ENCODE data around the gene MYL9. TPM values are rescaled to one million over a fixed set of nuclear protein-coding genes. Genes with fewer than 3 reads are reported as not detected.

The MYL9 gene
- total and polyA plus RNA-seq, 4 donors: 0.98 to 27.0 (median 7.6) TPM

DNA sequence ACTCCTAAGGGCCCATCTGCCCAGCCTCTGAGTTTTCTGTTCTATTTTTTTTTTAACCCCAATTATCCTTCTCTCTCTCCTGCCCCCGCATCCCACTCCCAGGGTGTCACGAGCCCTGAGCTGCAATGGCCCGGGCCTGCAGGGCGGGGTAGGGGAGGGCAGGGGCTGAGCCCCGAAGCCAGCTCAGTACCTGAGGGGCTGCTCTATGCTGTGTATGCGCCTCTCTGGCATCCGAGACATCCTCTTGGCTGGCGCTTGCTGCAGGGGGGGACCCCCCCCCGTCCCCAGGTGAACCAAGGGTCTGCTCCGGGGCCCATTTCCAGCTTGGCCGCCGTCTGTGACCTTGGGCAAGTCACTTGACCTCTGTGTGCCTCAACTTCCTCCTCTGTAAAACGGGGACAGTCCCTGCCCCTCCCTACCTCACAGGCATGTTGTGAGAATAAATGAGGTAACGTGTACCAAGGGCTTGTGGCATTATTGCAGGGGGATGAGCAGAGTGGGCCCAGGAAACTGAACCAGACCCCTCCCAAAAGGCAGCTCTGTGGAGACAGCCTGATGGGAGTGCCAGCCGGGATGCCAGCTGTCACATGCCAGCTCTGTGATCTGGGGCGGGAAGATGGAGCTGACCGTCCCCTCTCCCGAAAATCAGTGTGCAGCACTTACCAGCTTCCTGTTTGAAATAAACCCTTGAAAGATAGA is 13.0 kb upstream of the MYL9 start (continued):
- TF ChIP-seq HNF4G (IDR thresholded peaks at IDR 0.05) (no peak), FOXA2 (IDR thresholded peaks at IDR 0.05) (no peak), FOXA1 (IDR thresholded peaks at IDR 0.05) (no peak)
- TF ChIP-seq, protein P1, sequence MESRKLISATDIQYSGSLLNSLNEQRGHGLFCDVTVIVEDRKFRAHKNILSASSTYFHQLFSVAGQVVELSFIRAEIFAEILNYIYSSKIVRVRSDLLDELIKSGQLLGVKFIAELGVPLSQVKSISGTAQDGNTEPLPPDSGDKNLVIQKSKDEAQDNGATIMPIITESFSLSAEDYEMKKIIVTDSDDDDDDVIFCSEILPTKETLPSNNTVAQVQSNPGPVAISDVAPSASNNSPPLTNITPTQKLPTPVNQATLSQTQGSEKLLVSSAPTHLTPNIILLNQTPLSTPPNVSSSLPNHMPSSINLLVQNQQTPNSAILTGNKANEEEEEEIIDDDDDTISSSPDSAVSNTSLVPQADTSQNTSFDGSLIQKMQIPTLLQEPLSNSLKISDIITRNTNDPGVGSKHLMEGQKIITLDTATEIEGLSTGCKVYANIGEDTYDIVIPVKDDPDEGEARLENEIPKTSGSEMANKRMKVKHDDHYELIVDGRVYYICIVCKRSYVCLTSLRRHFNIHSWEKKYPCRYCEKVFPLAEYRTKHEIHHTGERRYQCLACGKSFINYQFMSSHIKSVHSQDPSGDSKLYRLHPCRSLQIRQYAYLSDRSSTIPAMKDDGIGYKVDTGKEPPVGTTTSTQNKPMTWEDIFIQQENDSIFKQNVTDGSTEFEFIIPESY (IDR thresholded peaks at IDR 0.05): no peak

DNA sequence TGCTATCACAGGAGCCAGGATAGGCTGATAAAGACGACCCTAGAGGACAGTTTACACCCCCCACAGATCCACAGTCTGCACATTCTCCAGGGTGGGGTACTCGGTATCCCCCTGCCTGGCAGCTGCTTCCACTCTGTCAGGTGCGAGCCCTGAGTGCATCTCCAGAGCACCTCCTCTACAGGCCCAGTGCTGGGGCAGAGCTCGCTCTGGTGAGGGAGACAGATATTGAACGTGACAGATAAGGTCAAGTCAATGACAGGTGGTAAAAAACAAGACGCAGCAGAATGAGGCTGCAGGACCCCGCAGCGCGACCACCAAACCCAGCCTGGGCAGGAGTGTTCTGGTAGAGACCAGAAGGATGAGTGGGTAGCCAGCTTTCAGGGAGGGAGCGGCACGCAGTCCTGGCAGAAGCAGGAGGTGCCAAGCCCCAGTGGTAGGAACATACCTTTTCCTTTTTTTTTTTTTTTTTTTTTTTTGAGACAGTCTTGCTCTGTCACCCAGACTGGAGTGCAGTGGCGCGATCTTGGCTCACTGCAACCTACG is 12.4 kb upstream of the MYL9 start:
- no peak overlapping the region for H3K4me3 ChIP-seq (ENCODE audit: low read depth in 1 of 3, low read length in 3 of 3)
- DNase-seq (ENCODE audit: low spot score): no peak
- TF ChIP-seq RXRA (IDR thresholded peaks at IDR 0.05) (no peak), YY1 (IDR thresholded peaks at IDR 0.05) (no peak), NR2F2 (IDR thresholded peaks at IDR 0.05) (no peak)
- TF ChIP-seq, protein P2, sequence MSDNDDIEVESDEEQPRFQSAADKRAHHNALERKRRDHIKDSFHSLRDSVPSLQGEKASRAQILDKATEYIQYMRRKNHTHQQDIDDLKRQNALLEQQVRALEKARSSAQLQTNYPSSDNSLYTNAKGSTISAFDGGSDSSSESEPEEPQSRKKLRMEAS (IDR thresholded peaks at IDR 0.05): no peak
- H3K9ac ChIP-seq (ENCODE audit: low read depth in 1 of 2, low read length in 2 of 2): no peak overlapping the region
- peaks cover 11 to 34% (median 22%) of the 10 kb centered on the region in 4 donors for H3K36me3 ChIP-seq (ENCODE audit: control insufficient read depth in 4 of 4, insufficient read depth in 3 of 4, low read depth in 1 of 4, low read length in 3 of 4)
- WGBS: 91% methylated on average over 14 of the region's 14 CpGs
- H3K9me3 ChIP-seq (ENCODE audit: control insufficient read depth in 4 of 4, low read length in 3 of 4): no peaks in the 10 kb centered on the region
- H3K27me3 ChIP-seq (ENCODE audit: control insufficient read depth in 4 of 4, insufficient read depth in 4 of 4, low read length in 3 of 4): no peaks in the 10 kb centered on the region
- H3K4me1 ChIP-seq (ENCODE audit: control insufficient read depth in 4 of 4, insufficient read depth in 4 of 4, low read length in 3 of 4): no peaks in the 10 kb centered on the region
- no peak overlapping the region for H3K27ac ChIP-seq (ENCODE audit: low read depth in 1 of 2, low read length in 2 of 2)

DNA sequence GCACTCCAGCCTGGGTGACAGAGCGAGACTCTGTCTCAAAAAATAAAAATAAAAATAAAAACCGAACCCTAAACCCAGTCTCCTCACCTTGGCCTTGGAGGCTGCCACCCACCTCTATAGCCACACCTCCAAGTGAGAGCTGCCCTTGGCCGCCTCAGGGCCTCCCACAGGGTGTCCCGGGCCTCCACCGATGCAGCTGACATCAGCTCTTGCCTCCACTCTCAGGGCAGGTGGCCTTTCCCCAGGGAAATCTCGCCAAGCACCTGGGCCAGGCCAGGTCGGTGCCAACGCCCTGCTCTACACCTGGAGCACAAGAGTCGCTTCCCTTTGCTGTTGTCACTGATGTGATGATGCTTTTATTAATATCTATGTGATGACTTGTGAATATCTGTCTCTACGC is 8.9 kb upstream of the MYL9 start:
- no peaks in the 10 kb centered on the region for H3K27me3 ChIP-seq (ENCODE audit: control insufficient read depth in 4 of 4, insufficient read depth in 4 of 4, low read length in 3 of 4)
- H3K4me3 ChIP-seq (ENCODE audit: low read depth in 1 of 3, low read length in 3 of 3): no peak overlapping the region
- DNase-seq (ENCODE audit: low spot score): no peak
- no peak overlapping the region for H3K27ac ChIP-seq (ENCODE audit: low read depth in 1 of 2, low read length in 2 of 2)
- peaks cover under 1 to 8% (median 4%) of the 10 kb centered on the region in 4 donors for H3K36me3 ChIP-seq (ENCODE audit: control insufficient read depth in 4 of 4, insufficient read depth in 3 of 4, low read depth in 1 of 4, low read length in 3 of 4)
- WGBS: 94% methylated on average over 10 of the region's 10 CpGs
- no peak overlapping the region for H3K9ac ChIP-seq (ENCODE audit: low read depth in 1 of 2, low read length in 2 of 2)
- no peaks in the 10 kb centered on the region for H3K4me1 ChIP-seq (ENCODE audit: control insufficient read depth in 4 of 4, insufficient read depth in 4 of 4, low read length in 3 of 4)
- no peak for TF ChIP-seq FOXA1 (IDR thresholded peaks at IDR 0.05)
- TF ChIP-seq, protein P1 (IDR thresholded peaks at IDR 0.05): no peak
- no peak for TF ChIP-seq HNF4G (IDR thresholded peaks at IDR 0.05)
- TF ChIP-seq, protein P3, sequence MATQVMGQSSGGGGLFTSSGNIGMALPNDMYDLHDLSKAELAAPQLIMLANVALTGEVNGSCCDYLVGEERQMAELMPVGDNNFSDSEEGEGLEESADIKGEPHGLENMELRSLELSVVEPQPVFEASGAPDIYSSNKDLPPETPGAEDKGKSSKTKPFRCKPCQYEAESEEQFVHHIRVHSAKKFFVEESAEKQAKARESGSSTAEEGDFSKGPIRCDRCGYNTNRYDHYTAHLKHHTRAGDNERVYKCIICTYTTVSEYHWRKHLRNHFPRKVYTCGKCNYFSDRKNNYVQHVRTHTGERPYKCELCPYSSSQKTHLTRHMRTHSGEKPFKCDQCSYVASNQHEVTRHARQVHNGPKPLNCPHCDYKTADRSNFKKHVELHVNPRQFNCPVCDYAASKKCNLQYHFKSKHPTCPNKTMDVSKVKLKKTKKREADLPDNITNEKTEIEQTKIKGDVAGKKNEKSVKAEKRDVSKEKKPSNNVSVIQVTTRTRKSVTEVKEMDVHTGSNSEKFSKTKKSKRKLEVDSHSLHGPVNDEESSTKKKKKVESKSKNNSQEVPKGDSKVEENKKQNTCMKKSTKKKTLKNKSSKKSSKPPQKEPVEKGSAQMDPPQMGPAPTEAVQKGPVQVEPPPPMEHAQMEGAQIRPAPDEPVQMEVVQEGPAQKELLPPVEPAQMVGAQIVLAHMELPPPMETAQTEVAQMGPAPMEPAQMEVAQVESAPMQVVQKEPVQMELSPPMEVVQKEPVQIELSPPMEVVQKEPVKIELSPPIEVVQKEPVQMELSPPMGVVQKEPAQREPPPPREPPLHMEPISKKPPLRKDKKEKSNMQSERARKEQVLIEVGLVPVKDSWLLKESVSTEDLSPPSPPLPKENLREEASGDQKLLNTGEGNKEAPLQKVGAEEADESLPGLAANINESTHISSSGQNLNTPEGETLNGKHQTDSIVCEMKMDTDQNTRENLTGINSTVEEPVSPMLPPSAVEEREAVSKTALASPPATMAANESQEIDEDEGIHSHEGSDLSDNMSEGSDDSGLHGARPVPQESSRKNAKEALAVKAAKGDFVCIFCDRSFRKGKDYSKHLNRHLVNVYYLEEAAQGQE (IDR thresholded peaks at IDR 0.05): no peak
- TF ChIP-seq RXRA (IDR thresholded peaks at IDR 0.05): no peak
- TF ChIP-seq NR2F2 (IDR thresholded peaks at IDR 0.05): no peak
- TF ChIP-seq, protein P2 (IDR thresholded peaks at IDR 0.05): no peak
- TF ChIP-seq EGR1 (IDR thresholded peaks at IDR 0.05; ENCODE audit: low read depth in 2 of 2): no peak
- no peak for TF ChIP-seq FOXA2 (IDR thresholded peaks at IDR 0.05)
- TF ChIP-seq RAD21 (IDR thresholded peaks at IDR 0.05): no peak
- TF ChIP-seq, protein P4, sequence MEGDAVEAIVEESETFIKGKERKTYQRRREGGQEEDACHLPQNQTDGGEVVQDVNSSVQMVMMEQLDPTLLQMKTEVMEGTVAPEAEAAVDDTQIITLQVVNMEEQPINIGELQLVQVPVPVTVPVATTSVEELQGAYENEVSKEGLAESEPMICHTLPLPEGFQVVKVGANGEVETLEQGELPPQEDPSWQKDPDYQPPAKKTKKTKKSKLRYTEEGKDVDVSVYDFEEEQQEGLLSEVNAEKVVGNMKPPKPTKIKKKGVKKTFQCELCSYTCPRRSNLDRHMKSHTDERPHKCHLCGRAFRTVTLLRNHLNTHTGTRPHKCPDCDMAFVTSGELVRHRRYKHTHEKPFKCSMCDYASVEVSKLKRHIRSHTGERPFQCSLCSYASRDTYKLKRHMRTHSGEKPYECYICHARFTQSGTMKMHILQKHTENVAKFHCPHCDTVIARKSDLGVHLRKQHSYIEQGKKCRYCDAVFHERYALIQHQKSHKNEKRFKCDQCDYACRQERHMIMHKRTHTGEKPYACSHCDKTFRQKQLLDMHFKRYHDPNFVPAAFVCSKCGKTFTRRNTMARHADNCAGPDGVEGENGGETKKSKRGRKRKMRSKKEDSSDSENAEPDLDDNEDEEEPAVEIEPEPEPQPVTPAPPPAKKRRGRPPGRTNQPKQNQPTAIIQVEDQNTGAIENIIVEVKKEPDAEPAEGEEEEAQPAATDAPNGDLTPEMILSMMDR (IDR thresholded peaks at IDR 0.05; ENCODE audit: low read depth, low read length, missing input control): no peak
- TF ChIP-seq GABPA (IDR thresholded peaks at IDR 0.05 in 1 of 2, conservative IDR thresholded peaks at IDR 0.05 in 1 of 2): no peak
- TF ChIP-seq, protein P5, sequence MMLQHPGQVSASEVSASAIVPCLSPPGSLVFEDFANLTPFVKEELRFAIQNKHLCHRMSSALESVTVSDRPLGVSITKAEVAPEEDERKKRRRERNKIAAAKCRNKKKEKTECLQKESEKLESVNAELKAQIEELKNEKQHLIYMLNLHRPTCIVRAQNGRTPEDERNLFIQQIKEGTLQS (IDR thresholded peaks at IDR 0.05): no peak
- no peak for TF ChIP-seq YY1 (IDR thresholded peaks at IDR 0.05)
- no peaks in the 10 kb centered on the region for H3K9me3 ChIP-seq (ENCODE audit: control insufficient read depth in 4 of 4, low read length in 3 of 4)

Data from liver (tissue), 9 donors.